Brain microvascular endothelial cell (primary cell): ENCODE data around the gene CLEC2L.

Source experiments
- DNase-seq: peaks from one replicate; pipeline ENCODE4 v3.0.0-alpha.2; 2020
- H3K27ac ChIP-seq: fragments of 250-450 bp; sonication (Bioruptor Pico); 2 replicates; pipeline ENCODE4 v1.5.1; 2020; ENCODE audit warnings: mild to moderate bottlenecking, moderate library complexity
- H3K27me3 ChIP-seq: fragments of 250-450 bp; sonication (Bioruptor Pico); replicated peaks from 2 replicates; pipeline ENCODE4 v1.5.1; 2020; ENCODE audit warnings: mild to moderate bottlenecking
- H3K36me3 ChIP-seq: fragments of 250-450 bp; sonication (Bioruptor Pico); replicated peaks from 2 replicates; pipeline ENCODE4 v1.5.1; 2020; ENCODE audit warnings: mild to moderate bottlenecking
- H3K4me3 ChIP-seq: 2 replicates; pipeline ENCODE4 v1.5.1; 2011; ENCODE audit warnings: low read depth, mild to moderate bottlenecking, control low read depth, low read length, moderate library complexity
- CTCF ChIP-seq: IDR thresholded peaks from 2 replicates; pipeline ENCODE4 v1.5.1; 2011; ENCODE audit warnings: low read depth, mild to moderate bottlenecking, moderate library complexity, low read length, control low read depth, inconsistent platforms; ENCODE audit errors: missing control alignments
- in situ Hi-C: cut with HindIII; loops from 2 replicates; pipeline ENCODE4 v1.10.0; 2017; ENCODE audit warnings: low sequenced_read_pairs, low pct_ligation_motif_present

The CLEC2L gene

GRCh38 chr7:139585042-139585441, 61.6 kb downstream of the CLEC2L start:
- no peak for TF ChIP-seq CTCF
- H3K27me3 ChIP-seq: no peaks in the 10 kb centered on the region
- H3K27ac ChIP-seq: no peak overlapping the region
- no peak for DNase-seq
- in situ Hi-C loops: no loop called here
- H3K4me3 ChIP-seq: no peak overlapping the region
- H3K36me3 ChIP-seq: peaks cover 75% of the 10 kb centered on the region

DNA sequence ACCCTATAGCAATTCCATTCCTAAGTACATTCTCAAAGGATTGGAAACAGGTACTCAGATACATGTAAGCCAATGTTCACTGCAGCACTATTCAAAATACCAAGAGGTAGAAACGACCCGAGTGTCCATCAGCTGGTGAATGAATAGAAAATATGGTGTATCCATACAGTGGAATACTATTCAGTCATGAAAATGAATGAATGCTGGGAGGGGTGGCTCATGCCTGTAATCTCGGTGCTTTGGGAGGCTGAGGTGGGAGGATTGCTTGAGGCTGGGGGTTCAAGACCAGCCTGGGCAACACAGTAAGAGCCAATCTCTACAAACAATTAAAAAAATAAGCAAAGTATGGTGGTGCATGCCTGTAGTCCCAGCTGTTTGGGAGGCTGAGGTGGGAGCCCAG, 62.8 kb downstream of the CLEC2L start:
- Histone ChIP-seq H3K27me3 (no peaks in the 10 kb centered on the region), H3K4me3 (no peak overlapping the region), H3K27ac (no peak overlapping the region), H3K36me3 (peaks cover 75% of the 10 kb centered on the region)
- no peak for TF ChIP-seq CTCF
- in situ Hi-C loops: no loop called here
- DNase-seq: no peak

DNA sequence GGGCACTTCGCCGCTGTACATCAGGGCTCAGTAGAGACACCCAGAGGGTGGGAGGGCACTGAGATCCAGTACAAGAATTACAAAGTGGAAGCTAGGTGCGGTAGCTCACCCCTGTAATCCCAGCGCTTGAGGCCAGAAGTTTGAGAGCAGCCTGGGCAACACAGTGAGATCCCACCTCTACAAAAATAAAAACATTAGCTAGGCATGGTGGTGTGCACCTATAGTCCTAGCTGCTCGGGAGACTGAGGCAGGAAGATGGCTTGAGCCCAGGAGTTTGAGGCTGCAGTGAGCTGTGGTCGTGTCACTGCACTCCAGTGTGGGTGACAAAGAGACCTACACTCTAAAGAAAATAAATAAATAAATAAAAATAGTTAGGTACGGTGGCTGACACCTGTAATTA, 64.0 kb downstream of the CLEC2L start:
- no peak overlapping the region for H3K4me3 ChIP-seq
- H3K27me3 ChIP-seq: no peaks in the 10 kb centered on the region
- H3K36me3 ChIP-seq: peaks cover 73% of the 10 kb centered on the region
- in situ Hi-C loops: no loop called here
- H3K27ac ChIP-seq: no peak overlapping the region
- DNase-seq: no peak
- no peak for TF ChIP-seq CTCF

GRCh38 chr7:139588632-139589031, 65.1 kb downstream of the CLEC2L start:
- H3K27me3 ChIP-seq: no peaks in the 10 kb centered on the region
- in situ Hi-C loops: no loop called here
- H3K36me3 ChIP-seq: peaks cover 75% of the 10 kb centered on the region
- TF ChIP-seq CTCF: no peak
- H3K4me3 ChIP-seq: no peak overlapping the region
- H3K27ac ChIP-seq: no peak overlapping the region
- peak; percentile 65 for DNase-seq

- no peak for DNase-seq
- H3K4me3 ChIP-seq: no peak overlapping the region
- in situ Hi-C loops: no loop called here
- no peak for TF ChIP-seq CTCF
- H3K36me3 ChIP-seq: peaks cover 72% of the 10 kb centered on the region
- no peaks in the 10 kb centered on the region for H3K27me3 ChIP-seq
- H3K27ac ChIP-seq: no peak overlapping the region
Observed at GRCh38 chr7:139589474-139589873, 66.0 kb downstream of the CLEC2L start.

GRCh38 chr7:139591550-139592195, 68.2 kb downstream of the CLEC2L start:
- no peak overlapping the region for H3K4me3 ChIP-seq
- H3K27ac ChIP-seq: no peak overlapping the region
- peaks cover 74% of the 10 kb centered on the region for H3K36me3 ChIP-seq
- no peak for TF ChIP-seq CTCF
- no peak for DNase-seq
- in situ Hi-C loops: no loop called here
- H3K27me3 ChIP-seq: no peaks in the 10 kb centered on the region
